RPMI7951 (cell line): Measurements from ENCODE around the gene HFE. TPM values are rescaled to one million over a fixed set of nuclear protein-coding genes. Genes with fewer than 3 reads are reported as not detected.
A peak's percentile ranks its signal among the peaks of the same experiment; 100 is the strongest.
"Not testable (repeated sequence)": the region's sequence is repeated elsewhere in the genome, so short reads cannot be mapped to it uniquely, and the experiment has no call there.

ENCODE experiments used
- DNase-seq: peaks from one replicate; pipeline ENCODE4 v3.0.0-alpha.2; 2012; ENCODE audit warnings: low read depth
- total RNA-seq: library from RNA; depleted of rRNA; stranded (reverse); fragments of >200 nt; shearing (Covaris generic); gene quantifications from 2 replicates; pipeline ENCODE4 v1.2.3, GENCODE V29; 2014

HFE gene
- total RNA-seq, 1 experiment from 2014 or later, result 12.1 TPM

DNA sequence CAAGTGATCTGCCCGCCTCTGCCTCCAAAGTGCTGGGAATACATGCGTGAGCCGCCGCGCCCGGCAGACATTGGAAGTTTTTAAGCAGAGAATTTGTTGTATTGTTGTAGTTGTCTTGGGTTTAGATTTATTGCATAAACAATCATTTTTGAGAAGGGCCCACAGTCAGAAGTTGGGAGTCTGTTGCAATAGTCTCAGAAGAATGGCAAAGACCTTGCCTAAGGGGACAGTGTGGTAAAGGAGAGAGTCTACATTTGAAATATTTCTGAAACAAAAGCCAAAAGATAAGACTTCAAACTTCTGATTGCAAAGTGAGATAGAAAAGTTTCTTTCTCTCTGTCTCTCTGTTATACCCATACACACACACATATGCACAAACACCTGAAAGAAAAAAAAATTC is 22.5 kb downstream of the HFE start:
- no peak for DNase-seq

GRCh38 chr6:26113570-26113969 is 26.3 kb downstream of the HFE start:
- DNase-seq, result no peak

DNA sequence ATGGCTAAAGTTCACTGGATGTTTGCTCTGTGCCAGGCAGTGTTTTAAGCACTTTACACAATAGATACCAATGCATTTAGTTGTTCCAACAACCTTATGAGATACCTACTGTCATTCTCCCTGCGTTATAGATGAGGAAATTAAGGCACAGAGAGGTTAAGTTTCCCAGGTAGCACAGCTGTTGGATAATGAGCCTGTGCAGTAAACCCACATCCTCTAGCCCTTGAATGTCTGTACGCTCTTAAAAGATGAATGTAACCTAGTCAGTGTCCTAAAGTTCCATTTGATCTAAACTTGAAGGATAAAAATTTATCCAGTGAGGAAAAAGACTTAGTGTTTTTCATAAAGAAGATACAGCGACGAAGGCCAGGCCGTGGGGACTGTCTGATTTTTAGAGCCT is 28.0 kb downstream of the HFE start:
- no peak for DNase-seq

GRCh38 chr6:26116267-26116666 is 29.0 kb downstream of the HFE start:
- DNase-seq, result no peak

- peak; percentile 72 for DNase-seq
These were observed 31.8 kb downstream of the HFE start for GRCh38 chr6:26118999-26119398.

DNA sequence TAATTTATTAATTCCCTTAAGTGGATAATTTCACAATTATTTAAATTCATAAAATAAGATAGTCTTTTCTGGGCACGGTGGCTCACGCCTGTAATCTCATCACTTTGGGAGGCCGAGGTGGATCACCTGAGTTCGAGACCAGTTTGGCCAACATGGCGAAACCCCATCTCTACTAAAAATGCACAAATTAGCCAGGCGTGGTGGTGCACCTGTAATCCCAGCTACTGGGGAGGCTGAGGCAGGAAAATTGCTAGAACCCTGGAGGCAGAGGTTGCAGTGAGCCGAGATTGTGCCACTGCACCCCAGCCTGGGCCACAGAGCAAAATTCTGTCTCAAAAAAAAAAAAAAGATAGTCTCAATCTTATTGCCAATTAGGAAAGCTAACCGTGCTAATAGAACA is 32.9 kb downstream of the HFE start:
- not testable (repeated sequence) for DNase-seq

- DNase-seq, result no peak
These were observed 33.5 kb downstream of the HFE start for GRCh38 chr6:26120807-26121140.

- DNase-seq, result no peak
These were observed 34.1 kb downstream of the HFE start for GRCh38 chr6:26121141-26122004.

DNA sequence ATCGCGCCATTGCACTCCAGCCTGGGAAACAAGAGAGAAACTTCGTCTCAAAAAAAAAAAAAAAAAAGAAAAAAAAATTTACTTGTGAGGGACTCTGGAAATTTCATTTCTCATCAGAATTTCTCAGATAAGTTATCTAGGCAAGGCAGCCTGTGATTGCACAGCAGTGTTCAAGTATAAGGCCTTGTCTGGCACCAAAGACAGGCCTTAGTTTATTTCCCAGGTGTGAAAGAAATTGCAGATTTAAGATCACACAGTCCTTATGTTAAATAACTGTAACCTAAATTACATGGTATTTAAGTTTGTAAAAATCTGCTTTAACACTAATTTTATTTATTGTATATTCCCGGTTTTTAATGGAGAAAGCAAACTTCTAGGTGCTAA is 34.8 kb downstream of the HFE start:
- DNase-seq, result no peak

DNA sequence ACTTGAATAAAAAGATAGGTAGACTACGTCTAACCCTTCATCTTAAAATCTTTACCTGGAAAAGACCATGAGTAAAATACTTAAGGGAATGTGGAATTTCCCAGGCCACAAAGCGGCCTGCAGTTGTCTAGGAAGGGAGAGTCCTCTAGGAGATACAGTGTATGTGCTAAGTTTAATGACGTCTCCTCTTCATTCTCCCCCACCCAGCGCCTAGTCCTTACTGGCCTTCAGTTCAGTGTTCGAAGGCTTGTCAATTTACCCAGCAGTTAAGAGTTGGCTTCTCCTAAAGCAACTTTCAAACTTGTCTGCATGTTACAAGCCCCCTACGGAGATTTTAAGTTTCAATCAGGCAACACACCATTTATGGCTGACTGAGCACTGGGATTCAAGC is 35.2 kb downstream of the HFE start:
- DNase-seq, result peak; percentile 80

- peak; percentile 100 for DNase-seq
These were observed 35.8 kb downstream of the HFE start for GRCh38 chr6:26122793-26123674.

DNA sequence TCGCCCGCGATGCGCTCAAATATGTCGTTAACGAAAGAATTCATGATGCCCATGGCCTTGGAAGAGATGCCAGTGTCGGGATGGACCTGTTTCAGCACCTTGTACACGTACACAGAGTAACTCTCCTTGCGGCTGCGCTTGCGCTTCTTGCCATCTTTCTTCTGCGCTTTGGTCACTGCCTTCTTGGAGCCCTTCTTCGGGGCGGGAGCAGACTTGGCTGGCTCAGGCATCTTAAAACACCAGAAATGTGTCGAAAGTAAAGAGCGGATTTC is 36.4 kb downstream of the HFE start:
- no peak for DNase-seq

GRCh38 chr6:26123947-26124780 is 36.9 kb downstream of the HFE start:
- DNase-seq, result peak; percentile 100

GRCh38 chr6:26124781-26125685 is 37.8 kb downstream of the HFE start:
- peak; percentile 35 for DNase-seq

DNA sequence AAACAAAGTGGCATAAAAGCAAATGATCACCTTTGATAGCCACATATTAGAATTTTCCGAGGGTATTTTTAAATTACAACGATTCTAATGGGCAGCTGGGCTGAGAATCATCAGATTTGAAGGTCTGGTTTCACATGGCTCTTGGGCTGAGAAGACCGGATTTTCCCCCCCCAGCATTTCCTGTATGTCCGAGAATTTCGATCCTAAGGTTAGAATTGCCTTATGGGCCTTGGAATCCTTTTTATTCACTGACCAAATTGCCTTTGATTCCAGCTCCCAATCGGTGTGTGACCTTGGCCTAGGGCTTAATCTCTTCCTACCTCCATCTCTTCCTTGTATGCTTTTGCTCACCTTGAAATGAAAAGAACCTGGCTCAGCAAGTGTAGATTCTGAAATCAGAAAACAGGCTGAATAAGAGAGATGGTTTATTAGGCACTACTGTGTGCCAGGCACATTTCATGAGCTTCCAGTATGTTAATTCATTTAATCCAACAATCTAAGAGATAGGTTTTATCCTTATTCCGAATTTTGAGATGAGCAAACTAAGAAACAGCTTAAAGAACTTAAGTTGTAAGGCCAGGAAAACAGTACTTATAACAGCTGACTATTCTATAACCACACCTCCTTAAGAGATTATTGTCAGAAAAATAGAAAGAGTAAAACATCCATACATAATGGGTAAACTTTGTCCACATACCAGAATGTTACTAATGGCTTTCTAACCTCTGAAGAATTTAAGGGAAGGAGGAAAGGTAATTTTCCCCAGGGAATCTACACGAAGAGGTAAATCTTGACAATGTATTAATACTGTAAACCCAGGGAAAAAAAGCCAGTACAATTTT is 39.4 kb downstream of the HFE start:
- no peak for DNase-seq

DNA sequence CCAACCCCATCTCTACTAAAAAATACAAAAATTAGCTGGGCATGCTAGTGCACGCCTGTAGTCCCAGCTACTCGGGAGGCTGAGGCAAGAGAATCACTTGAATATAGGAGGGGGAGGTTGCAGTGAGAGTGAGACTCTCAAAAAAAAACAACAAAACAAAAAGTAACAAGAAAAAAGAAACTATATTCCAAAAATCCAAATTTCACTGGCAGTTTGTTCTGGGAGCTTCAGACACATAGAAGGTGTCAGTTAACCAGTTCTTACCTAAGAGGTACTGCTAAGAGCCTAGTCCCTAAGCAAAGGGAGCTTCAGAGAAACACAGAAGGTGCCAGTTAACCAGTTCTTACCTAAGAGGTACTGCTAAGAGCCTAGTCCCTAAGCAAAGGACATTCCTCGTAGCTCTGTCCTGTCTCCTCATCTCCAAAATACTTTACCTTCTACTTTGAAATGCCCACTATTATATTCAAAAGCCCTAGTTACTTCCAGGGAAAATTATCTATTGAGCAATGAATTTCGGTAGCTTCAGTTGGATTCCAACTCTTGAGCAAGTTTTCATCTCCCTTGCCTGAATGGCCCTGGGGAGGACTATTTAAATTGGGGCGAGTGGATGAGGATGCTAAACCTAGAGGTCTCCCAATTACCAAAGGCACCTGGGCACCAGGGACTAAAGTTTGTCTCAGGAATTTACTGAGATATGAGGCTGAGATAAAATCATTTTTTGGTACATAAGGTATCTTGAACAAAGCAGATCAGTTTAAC is 41.0 kb downstream of the HFE start:
- no peak for DNase-seq

DNA sequence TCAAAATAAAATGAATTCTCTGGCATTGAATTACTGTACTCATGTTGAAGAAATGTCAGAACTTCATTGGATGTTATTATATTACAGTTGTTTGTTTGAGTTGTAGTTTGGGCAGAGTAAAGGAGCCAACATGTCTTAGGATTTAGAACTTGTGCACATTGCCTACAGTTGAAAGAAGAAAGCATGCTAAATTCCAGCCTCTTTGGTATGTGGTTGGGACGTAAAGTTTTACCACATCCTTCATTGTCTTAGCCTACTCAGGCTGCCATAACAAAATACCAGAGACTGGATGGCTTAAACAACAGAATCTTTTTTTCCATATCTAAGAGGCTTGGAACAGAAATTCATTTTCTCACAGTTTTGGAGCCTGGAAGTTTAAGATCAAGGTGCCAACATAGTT is 42.4 kb downstream of the HFE start:
- no peak for DNase-seq

DNA sequence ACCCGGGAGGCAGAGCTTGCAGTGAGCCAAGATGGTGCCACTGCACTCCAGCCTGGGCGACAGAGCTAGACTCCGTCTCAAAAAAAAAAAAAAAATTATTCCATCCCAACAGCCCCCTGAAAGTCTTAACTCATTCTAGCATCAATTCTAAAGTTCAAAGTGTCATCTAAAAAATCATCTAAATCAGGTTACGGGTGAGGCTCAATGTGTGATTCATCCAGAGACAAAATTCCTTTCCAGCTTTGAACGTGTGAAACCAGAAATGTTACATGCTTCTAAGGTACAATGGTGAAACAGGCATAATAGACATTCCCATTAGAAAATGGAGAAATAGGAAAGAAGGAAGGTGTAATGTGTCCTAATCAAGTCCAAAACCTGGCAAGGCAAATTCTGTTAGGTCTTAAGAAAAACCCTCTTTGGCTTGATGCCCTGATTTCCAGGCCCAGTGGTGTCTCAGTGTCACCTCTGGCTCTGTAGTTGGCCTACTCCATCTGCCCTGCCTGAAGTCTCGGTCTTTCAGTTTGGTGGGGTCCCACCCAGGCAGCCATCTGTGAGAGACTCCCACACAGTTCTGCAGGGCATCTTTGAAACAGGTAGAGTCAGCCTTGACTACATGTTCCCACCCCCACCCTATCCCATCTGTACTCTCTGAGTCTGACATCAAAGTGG is 43.5 kb downstream of the HFE start:
- DNase-seq, result no peak

- DNase-seq, result no peak
These were observed 44.4 kb downstream of the HFE start for GRCh38 chr6:26131618-26132017.
